Sciatic nerve (tissue), 2 donors: Measurements from ENCODE around the gene GOLGA6D. TPM values are rescaled to one million over a fixed set of nuclear protein-coding genes. Genes with fewer than 3 reads are reported as not detected.
"Not testable (repeated sequence)": the region's sequence is repeated elsewhere in the genome, so short reads cannot be mapped to it uniquely, and the experiment has no call there.

ENCODE experiments used
- ATAC-seq: fragments of 200-7000 bp; cut with Tn5 transposase; one replicate; pipeline ENCODE4 v1.9.1; 2020; ENCODE audit warnings: mild to moderate bottlenecking, moderate library complexity
- DNase-seq: peaks from one replicate; pipeline ENCODE4 v3.0.0-alpha.2; 2020; ENCODE audit warnings: low spot score
- intact Hi-C: fragments of 100-400 bp; cut with DNase I; formaldehyde crosslinking; loops from one replicate; pipeline ENCODE4 v1.14.2; 2022
- total RNA-seq: library from RNA; stranded (reverse); fragmentation: NEBNext Ultra II Directional; extraction: Animal tissue kit (Norgen Biotek cat#: 25700); gene quantifications from one replicate; pipeline ENCODE4 v1.2.1, GENCODE V29; 2021
- donor health status: DM: no; HTN: no; CAD: no.
- donor health status: DM: no; HTN: no; CAD: no.

GOLGA6D gene
- total RNA-seq, 1 donor from 2014 or later, result 0.18 TPM

GRCh38 chr15:75327005-75327404 lies 44.4 kb downstream of the GOLGA6D start:
- DNase-seq (no peak), ATAC-seq (no peak)
- intact Hi-C loops, result no loop called here

GRCh38 chr15:75327491-75327890 lies 44.9 kb downstream of the GOLGA6D start:
- ATAC-seq, result no peak
- intact Hi-C loops, result no loop called here
- DNase-seq, result no peak

GRCh38 chr15:75328493-75329314 lies 46.1 kb downstream of the GOLGA6D start:
- intact Hi-C loops, result no loop called here
- DNase-seq (no peak), ATAC-seq (no peak)

DNA sequence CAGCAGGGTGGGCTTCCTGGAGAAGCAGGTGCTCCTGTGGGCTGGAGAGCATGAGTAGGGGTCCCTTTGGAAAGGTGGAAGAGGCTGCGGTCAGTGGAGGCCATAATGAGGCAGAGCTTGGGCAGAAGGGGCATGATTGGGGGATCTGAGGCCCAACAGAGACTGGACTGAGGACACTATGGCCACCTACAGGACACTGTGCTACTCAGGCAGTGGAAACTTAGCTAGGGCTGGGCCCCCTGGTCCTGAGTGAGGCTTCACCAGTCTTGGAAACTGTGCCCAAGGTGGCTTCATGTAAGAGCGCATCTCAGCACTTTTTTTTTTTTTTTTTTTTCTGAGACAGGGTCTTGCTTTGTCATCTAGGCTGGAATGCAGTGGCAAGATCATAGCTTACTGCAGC lies 46.9 kb downstream of the GOLGA6D start:
- ATAC-seq, result no peak
- intact Hi-C loops, result no loop called here
- no peak for DNase-seq

DNA sequence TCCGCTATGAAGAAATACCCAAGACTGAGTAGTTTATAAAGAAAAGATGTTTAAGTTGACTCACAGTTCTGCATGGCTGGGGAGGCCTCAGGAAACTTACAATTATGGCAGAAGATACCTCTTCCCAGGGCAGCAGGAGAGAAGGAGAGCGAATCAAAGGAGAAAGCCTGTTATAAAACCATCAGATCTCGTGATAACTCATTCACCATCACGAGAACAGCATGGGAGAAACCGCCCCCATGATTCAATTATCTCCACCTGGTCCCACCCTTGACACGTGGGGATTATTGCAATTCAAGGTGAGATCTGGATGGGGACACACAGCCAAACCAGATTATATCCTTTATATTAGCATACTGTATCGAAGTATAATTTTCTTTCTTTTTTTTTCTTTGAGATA lies 49.5 kb downstream of the GOLGA6D start:
- not testable (repeated sequence) for DNase-seq, ATAC-seq
- intact Hi-C loops, result loop anchor here (5.0 kb wide), 1 partner anchor 1995 kb away; no protein-coding TSS in a partner anchor

DNA sequence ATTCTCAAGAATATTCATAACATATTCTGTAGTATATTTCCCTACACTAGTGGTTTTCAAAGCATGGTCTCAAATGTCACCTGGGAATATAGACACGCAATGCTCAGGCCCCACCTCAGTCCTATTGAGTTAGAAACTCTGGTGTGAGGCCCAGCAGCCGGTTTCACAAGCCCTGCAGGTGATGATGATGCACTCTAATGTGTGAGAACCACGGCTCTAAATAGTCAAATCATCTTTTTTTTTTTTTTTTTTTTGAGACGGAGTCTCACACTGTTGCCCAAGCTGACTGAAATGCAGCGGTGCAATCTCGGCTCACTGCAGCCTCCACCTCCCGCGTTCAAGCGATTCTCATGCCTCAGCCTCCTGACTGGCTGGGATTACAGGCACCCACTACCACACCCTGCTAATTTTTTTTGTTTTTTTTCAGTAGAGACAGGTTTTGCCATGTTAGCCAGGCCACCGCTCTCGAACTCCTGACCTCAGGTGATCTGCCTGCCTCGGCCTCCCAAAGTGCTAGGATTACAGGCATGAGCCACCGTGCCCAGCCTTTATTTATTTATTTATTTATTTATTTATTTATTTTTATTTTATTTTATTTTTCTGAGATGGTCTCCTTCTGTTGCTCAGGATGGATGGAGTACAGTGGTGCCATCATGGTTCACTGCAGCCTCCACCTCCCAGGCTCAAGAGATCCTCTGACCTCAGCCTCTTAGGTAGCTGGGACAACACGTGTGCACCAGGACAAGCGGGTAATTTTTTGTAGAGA lies 51.2 kb downstream of the GOLGA6D start:
- DNase-seq, ATAC-seq: not testable (repeated sequence)
- intact Hi-C loops, result loop anchor here (5.0 kb wide), 1 partner anchor 1997 kb away; no protein-coding TSS in a partner anchor

DNA sequence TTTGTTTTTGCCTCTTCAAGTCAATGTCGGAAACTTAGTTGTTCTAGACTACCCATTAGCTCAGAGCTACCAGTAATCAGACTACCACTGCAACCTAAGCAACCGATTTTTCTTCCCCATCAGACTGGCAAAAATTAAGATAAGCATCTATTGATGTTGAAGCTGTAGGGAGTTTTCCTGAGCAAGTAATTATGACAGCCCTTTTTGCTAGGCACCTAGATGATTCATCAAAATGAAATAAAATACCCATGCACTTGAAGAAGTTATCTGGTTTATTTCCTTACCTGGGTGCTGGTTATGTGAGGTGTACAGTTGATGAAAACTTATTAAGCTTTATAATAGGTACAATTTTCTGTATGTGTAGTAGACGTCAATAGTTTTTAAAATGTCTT lies 52.7 kb downstream of the GOLGA6D start:
- ATAC-seq (no peak), DNase-seq (no peak)
- intact Hi-C loops, result no loop called here

GRCh38 chr15:75335705-75336355 lies 53.2 kb downstream of the GOLGA6D start, which contains the start of gene COMMD4:
Gene COMMD4, plus strand, starts transcription at chr15:75336063. Its CDS starts 27 bp downstream, at chr15:75336090.
- intact Hi-C loops, result no loop called here
- ATAC-seq (peak; percentile 97), DNase-seq (peak; percentile 99)

DNA sequence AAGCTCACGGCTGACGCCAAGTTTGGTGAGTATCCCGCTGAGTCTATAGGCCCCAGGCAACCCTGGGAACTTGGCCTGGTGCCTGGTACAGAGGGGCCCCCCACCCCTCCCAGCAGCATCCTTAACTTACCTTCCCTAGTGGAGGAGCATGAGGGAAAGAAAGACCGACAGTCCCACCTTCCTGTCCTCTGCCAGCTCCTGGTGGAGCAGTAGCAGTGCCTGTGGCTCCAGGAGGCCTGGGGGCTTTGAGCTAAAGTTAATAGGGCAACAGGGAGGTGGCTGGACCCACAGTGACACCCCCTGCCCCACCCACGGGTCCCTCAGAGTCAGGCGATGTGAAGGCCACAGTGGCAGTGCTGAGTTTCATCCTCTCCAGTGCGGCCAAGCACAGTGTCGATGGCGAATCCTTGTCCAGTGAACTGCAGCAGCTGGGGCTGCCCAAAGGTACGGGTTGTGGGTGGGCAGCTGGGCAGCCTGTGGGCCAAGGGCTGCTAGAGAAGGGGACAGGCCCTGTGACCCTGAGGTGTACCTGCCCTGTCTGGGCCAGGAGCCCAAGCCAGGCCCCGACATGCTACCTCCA lies 56.1 kb downstream of the GOLGA6D start:
- ATAC-seq (no peak), DNase-seq (no peak)
- intact Hi-C loops, result no loop called here

GRCh38 chr15:75339531-75340240 lies 57.1 kb downstream of the GOLGA6D start:
- ATAC-seq (no peak), DNase-seq (no peak)
- intact Hi-C loops, result no loop called here

DNA sequence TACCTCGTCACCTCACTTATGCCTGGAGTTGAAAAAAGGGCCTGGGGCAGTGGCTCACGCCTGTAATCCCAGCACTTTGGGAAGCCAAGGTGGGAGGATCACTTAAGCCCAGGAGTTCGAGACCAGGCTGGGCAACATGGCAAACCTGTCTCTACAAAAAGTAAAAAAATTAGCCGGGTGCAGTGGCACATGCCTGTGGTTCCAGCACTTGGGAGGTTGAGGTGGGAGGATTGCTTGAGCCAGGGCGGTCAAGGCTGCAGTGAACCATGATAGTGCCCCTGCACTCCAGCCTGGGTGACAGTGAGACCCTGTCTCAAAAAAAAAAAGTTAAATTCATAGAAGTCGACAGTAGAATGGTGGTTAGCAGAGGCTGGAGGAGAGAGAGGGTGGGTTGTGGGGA lies 59.6 kb downstream of the GOLGA6D start:
- DNase-seq, result no peak
- intact Hi-C loops, result no loop called here
- no peak for ATAC-seq

- ATAC-seq, DNase-seq, intact Hi-C loops: not testable (repeated sequence)
Measured at GRCh38 chr15:75343953-75344352, 61.3 kb downstream of the GOLGA6D start.

Other genes starting within 250 kb of the GOLGA6D start
- gene C15orf39, start 81.0 kb upstream of the GOLGA6D start, total RNA-seq, result 25.5 TPM
- not detected for gene GOLGA6C, start 24.5 kb upstream of the GOLGA6D start, total RNA-seq
- 36.8 TPM for gene COMMD4, start 53.2 kb downstream of the GOLGA6D start, total RNA-seq
- 51.6 TPM for gene NEIL1, start 64.2 kb downstream of the GOLGA6D start, total RNA-seq
- 231 TPM for gene MAN2C1, start 85.8 kb downstream of the GOLGA6D start, total RNA-seq
- gene SIN3A, start 168.9 kb downstream of the GOLGA6D start, total RNA-seq, result 73.6 TPM